ENCODE data around the gene MGARP. TPM values are rescaled to one million over a fixed set of nuclear protein-coding genes. Genes with fewer than 3 reads are reported as not detected.
A peak's percentile ranks its signal among the peaks of the same experiment; 100 is the strongest.

Gene MGARP
- total RNA-seq, 1 donor from 2014 or later = 0.45 TPM

- no peaks in the 10 kb centered on the region for H3K9me3 ChIP-seq (ENCODE audit: insufficient read depth, low read depth, low read length)
- peaks cover 2% of the 10 kb centered on the region for H3K36me3 Mint-ChIP-seq (ENCODE audit: low read depth, unreplicated experiment)
- H3K27ac Mint-ChIP-seq (ENCODE audit: unreplicated experiment) = no peak overlapping the region
- no peaks in the 10 kb centered on the region for H3K27me3 Mint-ChIP-seq (ENCODE audit: low read depth, unreplicated experiment)
- no peaks in the 10 kb centered on the region for H3K79me2 ChIP-seq (ENCODE audit: insufficient read depth, low read length)
- no peak overlapping the region for H3K4me3 ChIP-seq (ENCODE audit: insufficient read depth, low read depth, low read length)
- no peak overlapping the region for H3K4me2 ChIP-seq (ENCODE audit: low read length)
- peaks cover 6% of the 10 kb centered on the region for H3K4me1 Mint-ChIP-seq (ENCODE audit: low read depth, unreplicated experiment)
- no peak for TF ChIP-seq CTCF (IDR thresholded peaks at IDR 0.05; ENCODE audit: insufficient read depth, low read depth, low read length)
- no peak for TF ChIP-seq EZH2 (IDR thresholded peaks at IDR 0.05; ENCODE audit: insufficient read depth, low read length)
- no peak overlapping the region for H2AFZ ChIP-seq (ENCODE audit: low read depth, low read length)
- peaks cover 5% of the 10 kb centered on the region for H3K4me1 ChIP-seq (ENCODE audit: insufficient read depth, low read length)
- DNase-seq (ENCODE audit: low read depth) (no peak), FAIRE-seq (no peak)
- no peak overlapping the region for H3K9ac ChIP-seq (ENCODE audit: low read length)
- no peaks in the 10 kb centered on the region for H4K20me1 ChIP-seq (ENCODE audit: insufficient read depth, low read length)
- H3K27ac ChIP-seq (ENCODE audit: low read depth, low read length) = no peak overlapping the region
- H3K36me3 ChIP-seq (ENCODE audit: insufficient read depth, low read length) = no peaks in the 10 kb centered on the region
- H3K9me3 Mint-ChIP-seq (ENCODE audit: unreplicated experiment) = no peaks in the 10 kb centered on the region
- H3K27me3 ChIP-seq (ENCODE audit: insufficient read depth, low read length) = no peaks in the 10 kb centered on the region
- H3K4me3 Mint-ChIP-seq (ENCODE audit: unreplicated experiment) = no peak overlapping the region
Measured at GRCh38 chr4:139253046-139253445, 27.0 kb downstream of the MGARP start.

GRCh38 chr4:139247700-139248238, 32.3 kb downstream of the MGARP start:
- Mint-ChIP-seq H3K27ac (ENCODE audit: unreplicated experiment) (no peak overlapping the region), H3K9me3 (ENCODE audit: unreplicated experiment) (no peaks in the 10 kb centered on the region), H3K4me1 (ENCODE audit: low read depth, unreplicated experiment) (peaks cover 14% of the 10 kb centered on the region), H3K4me3 (ENCODE audit: unreplicated experiment) (no peak overlapping the region), H3K27me3 (ENCODE audit: low read depth, unreplicated experiment) (no peaks in the 10 kb centered on the region), H3K36me3 (ENCODE audit: low read depth, unreplicated experiment) (peaks cover 2% of the 10 kb centered on the region)
- DNase-seq (ENCODE audit: low read depth) (no peak), FAIRE-seq (no peak)
- Histone ChIP-seq H3K27me3 (ENCODE audit: insufficient read depth, low read length) (no peaks in the 10 kb centered on the region), H3K9me3 (ENCODE audit: insufficient read depth, low read depth, low read length) (no peaks in the 10 kb centered on the region), H4K20me1 (ENCODE audit: insufficient read depth, low read length) (no peaks in the 10 kb centered on the region), H3K4me1 (ENCODE audit: insufficient read depth, low read length) (peaks cover 21% of the 10 kb centered on the region), H2AFZ (ENCODE audit: low read depth, low read length) (no peak overlapping the region), H3K27ac (ENCODE audit: low read depth, low read length) (no peak overlapping the region), H3K36me3 (ENCODE audit: insufficient read depth, low read length) (no peaks in the 10 kb centered on the region), H3K4me3 (ENCODE audit: insufficient read depth, low read depth, low read length) (no peak overlapping the region), H3K9ac (ENCODE audit: low read length) (no peak overlapping the region), H3K4me2 (ENCODE audit: low read length) (no peak overlapping the region), H3K79me2 (ENCODE audit: insufficient read depth, low read length) (no peaks in the 10 kb centered on the region)
- TF ChIP-seq EZH2 (IDR thresholded peaks at IDR 0.05; ENCODE audit: insufficient read depth, low read length) (no peak), CTCF (IDR thresholded peaks at IDR 0.05; ENCODE audit: insufficient read depth, low read depth, low read length) (no peak)

GRCh38 chr4:139247241-139247640, 32.8 kb downstream of the MGARP start:
- Histone ChIP-seq H2AFZ (ENCODE audit: low read depth, low read length) (no peak overlapping the region), H3K9me3 (ENCODE audit: insufficient read depth, low read depth, low read length) (no peaks in the 10 kb centered on the region), H3K27ac (ENCODE audit: low read depth, low read length) (no peak overlapping the region), H3K4me2 (ENCODE audit: low read length) (no peak overlapping the region), H3K9ac (ENCODE audit: low read length) (no peak overlapping the region), H3K4me3 (ENCODE audit: insufficient read depth, low read depth, low read length) (no peak overlapping the region), H3K36me3 (ENCODE audit: insufficient read depth, low read length) (no peaks in the 10 kb centered on the region), H3K27me3 (ENCODE audit: insufficient read depth, low read length) (no peaks in the 10 kb centered on the region), H3K4me1 (ENCODE audit: insufficient read depth, low read length) (peaks cover 26% of the 10 kb centered on the region), H4K20me1 (ENCODE audit: insufficient read depth, low read length) (no peaks in the 10 kb centered on the region), H3K79me2 (ENCODE audit: insufficient read depth, low read length) (no peaks in the 10 kb centered on the region)
- Mint-ChIP-seq H3K4me1 (ENCODE audit: low read depth, unreplicated experiment) (peaks cover 19% of the 10 kb centered on the region), H3K9me3 (ENCODE audit: unreplicated experiment) (no peaks in the 10 kb centered on the region), H3K36me3 (ENCODE audit: low read depth, unreplicated experiment) (peaks cover 2% of the 10 kb centered on the region), H3K4me3 (ENCODE audit: unreplicated experiment) (no peak overlapping the region), H3K27me3 (ENCODE audit: low read depth, unreplicated experiment) (no peaks in the 10 kb centered on the region), H3K27ac (ENCODE audit: unreplicated experiment) (no peak overlapping the region)
- DNase-seq (ENCODE audit: low read depth) (peak; percentile 38), FAIRE-seq (no peak)
- no peak for TF ChIP-seq CTCF (IDR thresholded peaks at IDR 0.05; ENCODE audit: insufficient read depth, low read depth, low read length)
- TF ChIP-seq EZH2 (IDR thresholded peaks at IDR 0.05; ENCODE audit: insufficient read depth, low read length) = no peak
